Neuronal stem cell (in vitro differentiated cells): ENCODE measurements around the gene TMEM51.

Experiments used
- DNase-seq: peaks from one replicate; pipeline ENCODE4 v3.0.0-alpha.2; 2013; ENCODE audit warnings: low spot score
- H2AFZ ChIP-seq: one replicate; pipeline ENCODE4 v1.6.1; 2013; ENCODE audit warnings: mild to moderate bottlenecking, low read length, inconsistent platforms
- H2AK5ac ChIP-seq: 2 replicates; pipeline ENCODE4 v1.6.1; 2013; ENCODE audit warnings: low read depth, mild to moderate bottlenecking, inconsistent platforms, low read length, moderate library complexity, mixed read lengths
- H2BK120ac ChIP-seq: 2 replicates; pipeline ENCODE4 v1.6.1; 2013; ENCODE audit warnings: low read depth, mild to moderate bottlenecking, inconsistent platforms, low read length, moderate library complexity, mixed read lengths
- H2BK12ac ChIP-seq: one replicate; pipeline ENCODE4 v1.6.1; 2013; ENCODE audit warnings: low read length, inconsistent platforms
- H2BK15ac ChIP-seq: 2 replicates; pipeline ENCODE4 v1.6.1; 2013; ENCODE audit warnings: mild to moderate bottlenecking, low read length, inconsistent platforms, mixed read lengths
- H2BK5ac ChIP-seq: one replicate; pipeline ENCODE4 v1.6.1; 2013; ENCODE audit warnings: inconsistent platforms, mild to moderate bottlenecking, low read length, moderate library complexity
- H3K14ac ChIP-seq: one replicate; pipeline ENCODE4 v1.6.1; 2013; ENCODE audit warnings: low read length, inconsistent platforms
- H3K18ac ChIP-seq: 2 replicates; pipeline ENCODE4 v1.6.1; 2013; ENCODE audit warnings: low read length, inconsistent platforms
- H3K23ac ChIP-seq: 2 replicates; pipeline ENCODE4 v1.6.1; 2013; ENCODE audit warnings: low read depth, mild to moderate bottlenecking, mixed read lengths, low read length, inconsistent platforms; ENCODE audit not compliant: poor library complexity
- H3K27ac ChIP-seq: replicated peaks from 3 replicates; pipeline ENCODE4 v1.5.1; 2013; ENCODE audit warnings: low read length, inconsistent platforms
- H3K27me3 ChIP-seq, 3 experiments: 2 replicates each; pipeline ENCODE4 v1.6.1; 2013; ENCODE audit warnings: low read length in 3 of 3, mild to moderate bottlenecking in 2 of 3, inconsistent platforms in 1 of 3, low read depth in 1 of 3, mixed read lengths in 1 of 3, moderate library complexity in 1 of 3; ENCODE audit not compliant: control insufficient read depth in 3 of 3, insufficient read depth in 3 of 3
- H3K36me3 ChIP-seq, 2 donors: replicated peaks in 1 of 2; 2 replicates each; pipeline ENCODE4 v1.6.1; 2013; ENCODE audit warnings: low read length in 2 of 2; ENCODE audit not compliant: control insufficient read depth in 2 of 2, insufficient read depth in 2 of 2
- H3K4ac ChIP-seq: 2 replicates; pipeline ENCODE4 v1.6.1; 2013; ENCODE audit warnings: inconsistent platforms, mild to moderate bottlenecking, low read length, moderate library complexity
- H3K4me1 ChIP-seq, 2 donors: 1 replicate in 1 of 2; 2 replicates in 1 of 2; pipeline ENCODE4 v1.6.1; 2013; ENCODE audit warnings: low read length in 2 of 2, low read depth in 1 of 2; ENCODE audit not compliant: control insufficient read depth in 2 of 2, insufficient read depth in 1 of 2
- H3K4me2 ChIP-seq: one replicate; pipeline ENCODE4 v1.6.1; 2013; ENCODE audit warnings: mild to moderate bottlenecking, low read length, inconsistent platforms; ENCODE audit not compliant: insufficient read depth, poor library complexity, severe bottlenecking
- H3K4me3 ChIP-seq, 2 donors: 2 replicates each; pipeline ENCODE4 v1.5.1; 2013; ENCODE audit warnings: low read length in 2 of 2, mild to moderate bottlenecking in 2 of 2, inconsistent platforms in 1 of 2, moderate library complexity in 1 of 2
- H3K79me1 ChIP-seq: one replicate; pipeline ENCODE4 v1.6.1; 2013; ENCODE audit warnings: low read depth, mild to moderate bottlenecking, inconsistent platforms, low read length, moderate library complexity
- H3K9ac ChIP-seq: one replicate; pipeline ENCODE4 v1.6.1; 2013; ENCODE audit warnings: mild to moderate bottlenecking, low read depth, low read length, inconsistent platforms; ENCODE audit not compliant: poor library complexity
- H3K9me3 ChIP-seq, 2 donors: replicated peaks in 1 of 2; 2 replicates each; pipeline versions ENCODE3 to v1.6.1; 2013; ENCODE audit warnings: low read length in 2 of 2, mild to moderate bottlenecking in 2 of 2, inconsistent platforms in 1 of 2, low read depth in 1 of 2, mixed read lengths in 1 of 2, moderate library complexity in 1 of 2; ENCODE audit not compliant: control insufficient read depth in 2 of 2, insufficient read depth in 1 of 2
- H4K8ac ChIP-seq: one replicate; pipeline ENCODE4 v1.6.1; 2013; ENCODE audit warnings: low read depth, mild to moderate bottlenecking, inconsistent platforms, low read length, moderate library complexity
- H4K91ac ChIP-seq: one replicate; pipeline ENCODE4 v1.6.1; 2013; ENCODE audit warnings: low read length, low read depth, mild to moderate bottlenecking, inconsistent platforms; ENCODE audit not compliant: poor library complexity
- WGBS, 2 donors: extraction: QIAGEN DNeasy Blood & Tissue Kit; methylation state at CpG; one replicate each; pipeline ENCODE4 v1.1.7; 2013; ENCODE audit warnings: missing lambda C conversion rate in 2 of 2, mixed read lengths in 1 of 2; ENCODE audit not compliant: insufficient read length in 2 of 2, insufficient replicate concordance in 1 of 2; ENCODE audit errors: extremely low coverage in 2 of 2; 5-methylcytosine and 5-hydroxymethylcytosine counted together

The TMEM51 gene

GRCh38 chr1:15117671-15118325 lies 35.7 kb upstream of the TMEM51 start:
- Histone ChIP-seq H4K91ac (no peak overlapping the region), H2BK120ac (no peak overlapping the region), H3K9me3 (no peaks in the 10 kb centered on the region), H3K4ac (no peak overlapping the region), H2AK5ac (no peak overlapping the region), H2BK12ac (no peak overlapping the region), H2AFZ (no peak overlapping the region), H3K27me3 (no peaks in the 10 kb centered on the region), H3K36me3 (peaks cover 0 to 3% of the 10 kb centered on the region in 2 donors), H3K27ac (no peak overlapping the region), H3K4me1 (no peaks in the 10 kb centered on the region), H2BK15ac (no peak overlapping the region), H3K14ac (no peak overlapping the region), H3K79me1 (no peaks in the 10 kb centered on the region), H3K18ac (no peak overlapping the region), H4K8ac (no peak overlapping the region), H3K4me3 (peak overlapping the region in 1 of 2 donors; percentile 38), H3K4me2 (no peak overlapping the region), H3K9ac (peak overlapping the region; percentile 15), H3K23ac (no peak overlapping the region), H2BK5ac (no peak overlapping the region)
- no CpG with 5 or more reads among the region's 8 CpGs for WGBS, 2 donors
- no peak for DNase-seq

GRCh38 chr1:15118579-15118978 lies 35.0 kb upstream of the TMEM51 start:
- Histone ChIP-seq H3K27me3 (no peaks in the 10 kb centered on the region), H3K18ac (no peak overlapping the region), H3K9me3 (no peaks in the 10 kb centered on the region), H3K4me3 (no peak overlapping the region), H2AFZ (no peak overlapping the region), H3K4ac (no peak overlapping the region), H3K4me1 (no peaks in the 10 kb centered on the region), H3K23ac (no peak overlapping the region), H4K91ac (no peak overlapping the region), H2BK120ac (no peak overlapping the region), H3K79me1 (no peaks in the 10 kb centered on the region), H3K4me2 (no peak overlapping the region), H4K8ac (no peak overlapping the region), H3K14ac (no peak overlapping the region), H3K36me3 (peaks cover 0 to 3% of the 10 kb centered on the region in 2 donors), H2AK5ac (no peak overlapping the region), H2BK15ac (no peak overlapping the region), H2BK5ac (no peak overlapping the region), H3K9ac (no peak overlapping the region), H2BK12ac (no peak overlapping the region), H3K27ac (no peak overlapping the region)
- no peak for DNase-seq
- no CpG with 5 or more reads among the region's 8 CpGs for WGBS, 2 donors

GRCh38 chr1:15120251-15120945 lies 33.1 kb upstream of the TMEM51 start:
- Histone ChIP-seq H3K27ac (no peak overlapping the region), H3K23ac (no peak overlapping the region), H4K8ac (no peak overlapping the region), H2BK15ac (no peak overlapping the region), H3K36me3 (peaks cover 0 to 1% of the 10 kb centered on the region in 2 donors), H3K9me3 (no peaks in the 10 kb centered on the region), H3K4me1 (no peaks in the 10 kb centered on the region), H4K91ac (no peak overlapping the region), H2AK5ac (no peak overlapping the region), H2BK120ac (no peak overlapping the region), H3K4ac (no peak overlapping the region), H2BK12ac (no peak overlapping the region), H3K9ac (no peak overlapping the region), H3K4me2 (no peak overlapping the region), H3K18ac (no peak overlapping the region), H2AFZ (no peak overlapping the region), H3K79me1 (no peaks in the 10 kb centered on the region), H3K14ac (peak overlapping the region; percentile 27), H2BK5ac (no peak overlapping the region), H3K27me3 (no peaks in the 10 kb centered on the region), H3K4me3 (no peak overlapping the region)
- no peak for DNase-seq
- WGBS, 2 donors: no CpG with 5 or more reads among the region's 13 CpGs

- WGBS, 2 donors: no CpG with 5 or more reads among the region's 7 CpGs
- H3K9me3 ChIP-seq: no peaks in the 10 kb centered on the region
- no peak overlapping the region for H3K4me3 ChIP-seq
- H4K8ac ChIP-seq: no peak overlapping the region
- no peaks in the 10 kb centered on the region for H3K4me1 ChIP-seq
- no peak overlapping the region for H3K27ac ChIP-seq
- no peak overlapping the region for H2BK5ac ChIP-seq
- H2BK120ac ChIP-seq: no peak overlapping the region
- H3K36me3 ChIP-seq: no peaks in the 10 kb centered on the region
- no peak for DNase-seq
- no peak overlapping the region for H3K4ac ChIP-seq
- H2BK15ac ChIP-seq: no peak overlapping the region
- no peak overlapping the region for H3K18ac ChIP-seq
- no peaks in the 10 kb centered on the region for H3K79me1 ChIP-seq
- H2AFZ ChIP-seq: no peak overlapping the region
- no peak overlapping the region for H2AK5ac ChIP-seq
- no peak overlapping the region for H2BK12ac ChIP-seq
- H3K9ac ChIP-seq: no peak overlapping the region
- no peak overlapping the region for H3K14ac ChIP-seq
- no peak overlapping the region for H3K4me2 ChIP-seq
- no peaks in the 10 kb centered on the region for H3K27me3 ChIP-seq
- no peak overlapping the region for H3K23ac ChIP-seq
- H4K91ac ChIP-seq: no peak overlapping the region
These were observed 31.2 kb upstream of the TMEM51 start for GRCh38 chr1:15122331-15122730.
